A549 (cell line): ENCODE measurements around the gene CDH11.

Source experiments
- CEBPB ChIP-seq, 2 experiments: fragments of >200 bp in 1 of 2; sonication (Bioruptor Twin) in 1 of 2; formaldehyde crosslinking in 1 of 2; IDR thresholded peaks; 2 replicates each; pipeline ENCODE4 v1.6.1; 2012 to 2016
- CHD2 ChIP-seq: fragments of 150-350 bp; IDR thresholded peaks from 2 replicates; pipeline ENCODE4 v1.6.1; 2014; ENCODE audit warnings: low read length; ENCODE audit not compliant: partially characterized antibody
- EP300 ChIP-seq, 2 experiments: fragments of >200 bp; sonication (Bioruptor Twin); formaldehyde crosslinking; IDR thresholded peaks; 2 replicates in 1 of 2; 3 replicates in 1 of 2; pipeline ENCODE4 v1.6.1; 2016 to 2017
- ESRRA ChIP-seq: fragments of 150-350 bp; IDR thresholded peaks from 2 replicates; pipeline ENCODE4 v1.6.1; 2014; ENCODE audit warnings: mild to moderate bottlenecking, low read length, borderline replicate concordance
- HOXB5 ChIP-seq: fragments of 250-450 bp; sonication (Bioruptor Pico); IDR thresholded peaks from 2 replicates; pipeline ENCODE4 v1.5.0; 2020; ENCODE audit warnings: mild to moderate bottlenecking, moderate library complexity
- JUNB ChIP-seq: fragments of >200 bp; sonication (Bioruptor Twin); formaldehyde crosslinking; IDR thresholded peaks from 2 replicates; pipeline ENCODE4 v1.6.1; 2016
- POLR2A ChIP-seq: IDR thresholded peaks from 2 replicates; pipeline ENCODE4 v1.6.1; 2012; ENCODE audit warnings: mild to moderate bottlenecking, low read length
- RAD21 ChIP-seq, 2 experiments: fragments of >200 bp in 1 of 2; sonication (Bioruptor Twin) in 1 of 2; formaldehyde crosslinking in 1 of 2; IDR thresholded peaks in 1 of 2; conservative IDR thresholded peaks in 1 of 2; 2 replicates in 1 of 2; 3 replicates in 1 of 2; pipeline ENCODE4 v1.6.1; 2012 to 2018; ENCODE audit warnings: inconsistent platforms in 1 of 2
- SMC3 ChIP-seq: fragments of >200 bp; sonication (Bioruptor Twin); formaldehyde crosslinking; IDR thresholded peaks from 3 replicates; pipeline ENCODE4 v1.6.1; 2018; ENCODE audit warnings: inconsistent platforms
- TF ChIP-seq, protein P1 (sequence below): fragments of >200 bp; sonication (Bioruptor Twin); formaldehyde crosslinking; IDR thresholded peaks from 3 replicates; pipeline ENCODE4 v1.5.1; 2016
- TF ChIP-seq, protein P2 (sequence below): fragments of 450-650 bp; IDR thresholded peaks from 2 replicates; pipeline ENCODE4 v1.6.1; 2014; ENCODE audit warnings: antibody characterized with exemption
- TF ChIP-seq, protein P3 (sequence below): fragments of 250-450 bp; sonication (Bioruptor Pico); IDR thresholded peaks from 2 replicates; pipeline ENCODE4 v1.5.0; 2020; ENCODE audit warnings: low read depth, mild to moderate bottlenecking, moderate library complexity

DNA sequence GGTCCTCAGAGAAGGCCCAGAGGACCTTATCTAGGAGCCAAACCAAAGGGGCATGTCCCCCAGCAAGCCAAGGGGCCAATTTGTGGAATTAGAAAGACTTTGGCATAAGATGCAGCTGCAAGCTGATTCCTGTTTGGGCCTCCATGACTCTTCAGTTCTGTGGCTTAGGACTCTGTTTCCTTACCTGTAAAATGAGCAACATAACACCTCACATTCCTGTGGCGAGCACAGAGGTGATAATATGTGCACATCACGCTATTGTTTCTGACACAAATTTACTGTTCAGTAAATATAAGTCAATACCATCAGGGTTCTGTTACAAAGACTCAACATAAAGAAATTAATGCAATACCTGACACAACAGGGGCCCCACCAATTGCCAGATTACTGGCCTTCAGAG lies 57.7 kb downstream of the CDH11 start:
- TF ChIP-seq HOXB5 (CRISPR knock-in tag), result no peak
- TF ChIP-seq EP300 (IDR thresholded peaks at IDR 0.05), result no peak
- TF ChIP-seq, protein P1, sequence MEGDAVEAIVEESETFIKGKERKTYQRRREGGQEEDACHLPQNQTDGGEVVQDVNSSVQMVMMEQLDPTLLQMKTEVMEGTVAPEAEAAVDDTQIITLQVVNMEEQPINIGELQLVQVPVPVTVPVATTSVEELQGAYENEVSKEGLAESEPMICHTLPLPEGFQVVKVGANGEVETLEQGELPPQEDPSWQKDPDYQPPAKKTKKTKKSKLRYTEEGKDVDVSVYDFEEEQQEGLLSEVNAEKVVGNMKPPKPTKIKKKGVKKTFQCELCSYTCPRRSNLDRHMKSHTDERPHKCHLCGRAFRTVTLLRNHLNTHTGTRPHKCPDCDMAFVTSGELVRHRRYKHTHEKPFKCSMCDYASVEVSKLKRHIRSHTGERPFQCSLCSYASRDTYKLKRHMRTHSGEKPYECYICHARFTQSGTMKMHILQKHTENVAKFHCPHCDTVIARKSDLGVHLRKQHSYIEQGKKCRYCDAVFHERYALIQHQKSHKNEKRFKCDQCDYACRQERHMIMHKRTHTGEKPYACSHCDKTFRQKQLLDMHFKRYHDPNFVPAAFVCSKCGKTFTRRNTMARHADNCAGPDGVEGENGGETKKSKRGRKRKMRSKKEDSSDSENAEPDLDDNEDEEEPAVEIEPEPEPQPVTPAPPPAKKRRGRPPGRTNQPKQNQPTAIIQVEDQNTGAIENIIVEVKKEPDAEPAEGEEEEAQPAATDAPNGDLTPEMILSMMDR, result no peak
- no peak for TF ChIP-seq CHD2
- TF ChIP-seq, protein P2, sequence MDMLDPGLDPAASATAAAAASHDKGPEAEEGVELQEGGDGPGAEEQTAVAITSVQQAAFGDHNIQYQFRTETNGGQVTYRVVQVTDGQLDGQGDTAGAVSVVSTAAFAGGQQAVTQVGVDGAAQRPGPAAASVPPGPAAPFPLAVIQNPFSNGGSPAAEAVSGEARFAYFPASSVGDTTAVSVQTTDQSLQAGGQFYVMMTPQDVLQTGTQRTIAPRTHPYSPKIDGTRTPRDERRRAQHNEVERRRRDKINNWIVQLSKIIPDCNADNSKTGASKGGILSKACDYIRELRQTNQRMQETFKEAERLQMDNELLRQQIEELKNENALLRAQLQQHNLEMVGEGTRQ, result no peak
- TF ChIP-seq, protein P3, sequence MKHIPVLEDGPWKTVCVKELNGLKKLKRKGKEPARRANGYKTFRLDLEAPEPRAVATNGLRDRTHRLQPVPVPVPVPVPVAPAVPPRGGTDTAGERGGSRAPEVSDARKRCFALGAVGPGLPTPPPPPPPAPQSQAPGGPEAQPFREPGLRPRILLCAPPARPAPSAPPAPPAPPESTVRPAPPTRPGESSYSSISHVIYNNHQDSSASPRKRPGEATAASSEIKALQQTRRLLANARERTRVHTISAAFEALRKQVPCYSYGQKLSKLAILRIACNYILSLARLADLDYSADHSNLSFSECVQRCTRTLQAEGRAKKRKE, result no peak
- no peak for TF ChIP-seq RAD21 (conservative IDR thresholded peaks at IDR 0.05 in 1 of 2, IDR thresholded peaks at IDR 0.05 in 1 of 2)
- no peak for TF ChIP-seq ESRRA
- TF ChIP-seq CEBPB (IDR thresholded peaks at IDR 0.05), result no peak
- TF ChIP-seq POLR2A, result no peak
- no peak for TF ChIP-seq SMC3
- no peak for TF ChIP-seq JUNB
